Fibroblast of lung (primary cell): Measurements from ENCODE around the gene ARAP2.

Experiments used
- CTCF ChIP-seq, 2 donors: IDR thresholded peaks in 1 of 2; conservative IDR thresholded peaks in 1 of 2; 1 replicate in 1 of 2; 2 replicates in 1 of 2; pipeline ENCODE4 v1.5.1; 2011 to 2012; ENCODE audit warnings: low read length in 2 of 2, control low read depth in 1 of 2, inconsistent platforms in 1 of 2, low read depth in 1 of 2, mild to moderate bottlenecking in 1 of 2
- EZH2 ChIP-seq: IDR thresholded peaks from 2 replicates; pipeline ENCODE4 v1.5.1; 2012; ENCODE audit warnings: low read length, control low read depth, mild to moderate bottlenecking; ENCODE audit errors: missing control alignments

- TF ChIP-seq CTCF (conservative IDR thresholded peaks at IDR 0.05 in 1 of 2, IDR thresholded peaks at IDR 0.05 in 1 of 2; ENCODE audit: low read depth in 1 of 2, low read length in 2 of 2) (no peak), EZH2 (no peak)
Measured at GRCh38 chr4:36206012-36206411, 38.3 kb downstream of the ARAP2 start.
